HepG2 (cell line): ENCODE results near the gene NYNRIN. TPM values are rescaled to one million over a fixed set of nuclear protein-coding genes. Genes with fewer than 3 reads are reported as not detected.

Source experiments
- AHR ChIP-seq: IDR thresholded peaks from 2 replicates; pipeline ENCODE4 v1.6.1; 2018; ENCODE audit warnings: missing genetic modification reagents, missing compliant biosample characterization
- ARID3A ChIP-seq: IDR thresholded peaks from 2 replicates; pipeline ENCODE4 v1.6.1; 2012; ENCODE audit warnings: low read depth, low read length, improper control_type of control experiment
- CC2D1A ChIP-seq: sonication (generic); formaldehyde crosslinking; IDR thresholded peaks from 2 replicates; pipeline ENCODE4 v1.8.1; 2023; ENCODE audit warnings: mild to moderate bottlenecking, missing genetic modification reagents
- CHD4 ChIP-seq: fragments of 200-600 bp; sonication (generic); IDR thresholded peaks from 2 replicates; pipeline ENCODE4 v1.7.0; 2017; ENCODE audit warnings: mild to moderate bottlenecking, low read length, borderline replicate concordance
- CREBL2 ChIP-seq: sonication (generic); formaldehyde crosslinking; IDR thresholded peaks from 2 replicates; pipeline ENCODE4 v1.8.1; 2023; ENCODE audit warnings: missing genetic modification reagents, mild to moderate bottlenecking, borderline replicate concordance
- DRAP1 ChIP-seq: IDR thresholded peaks from 2 replicates; pipeline ENCODE4 v1.6.1; 2016; ENCODE audit warnings: missing genetic modification reagents, missing compliant biosample characterization
- ELF1 ChIP-seq: sonication (generic); formaldehyde crosslinking; IDR thresholded peaks from 2 replicates; pipeline ENCODE4 v1.4.0; 2020; ENCODE audit warnings: missing genetic modification reagents
- GATAD2A ChIP-seq: IDR thresholded peaks from 2 replicates; pipeline ENCODE4 v1.6.1; 2016
- HNRNPL ChIP-seq: fragments of 200-400 bp; formaldehyde crosslinking; IDR thresholded peaks from 2 replicates; pipeline ENCODE4 v1.6.1; 2017; ENCODE audit warnings: mild to moderate bottlenecking, low read depth, low read length
- IKZF5 ChIP-seq: IDR thresholded peaks from 2 replicates; pipeline ENCODE4 v1.6.1; 2018; ENCODE audit warnings: missing genetic modification reagents, mild to moderate bottlenecking, missing compliant biosample characterization
- KAT7 ChIP-seq: IDR thresholded peaks from 2 replicates; pipeline ENCODE4 v1.6.1; 2018; ENCODE audit warnings: borderline replicate concordance, missing compliant biosample characterization
- MEIS2 ChIP-seq: sonication (generic); formaldehyde crosslinking; IDR thresholded peaks from 2 replicates; pipeline ENCODE4 v1.9.0; 2021; ENCODE audit warnings: mild to moderate bottlenecking, missing genetic modification reagents
- MYC ChIP-seq: sonication (generic); formaldehyde crosslinking; IDR thresholded peaks from 2 replicates; pipeline ENCODE4 v1.9.0; 2021; ENCODE audit warnings: missing genetic modification reagents, borderline replicate concordance
- NR0B2 ChIP-seq: sonication (generic); formaldehyde crosslinking; IDR thresholded peaks from 2 replicates; pipeline ENCODE4 v1.4.0; 2020; ENCODE audit warnings: mild to moderate bottlenecking, missing genetic modification reagents
- PHF20 ChIP-seq: sonication (generic); formaldehyde crosslinking; IDR thresholded peaks from 2 replicates; pipeline ENCODE4 v1.5.0; 2020; ENCODE audit warnings: mild to moderate bottlenecking, missing genetic modification reagents
- SAFB2 ChIP-seq: sonication (generic); formaldehyde crosslinking; IDR thresholded peaks from 2 replicates; pipeline ENCODE4 v1.5.1; 2020; ENCODE audit warnings: missing genetic modification reagents, low read depth, mild to moderate bottlenecking, borderline replicate concordance
- SALL1 ChIP-seq: sonication (generic); formaldehyde crosslinking; IDR thresholded peaks from 2 replicates; pipeline ENCODE4 v1.8.0; 2022; ENCODE audit warnings: mild to moderate bottlenecking, missing genetic modification reagents
- SMAD3 ChIP-seq: sonication (generic); formaldehyde crosslinking; IDR thresholded peaks from 2 replicates; pipeline ENCODE4 v1.4.0; 2020; ENCODE audit warnings: missing genetic modification reagents
- SMYD3 ChIP-seq: sonication (generic); formaldehyde crosslinking; IDR thresholded peaks from 2 replicates; pipeline ENCODE4 v1.8.1; 2023; ENCODE audit warnings: mild to moderate bottlenecking, missing genetic modification reagents
- TOE1 ChIP-seq: sonication (generic); formaldehyde crosslinking; IDR thresholded peaks from 2 replicates; pipeline ENCODE4 v1.4.0; 2020; ENCODE audit warnings: mild to moderate bottlenecking, missing genetic modification reagents
- ZBTB7B ChIP-seq: sonication (generic); formaldehyde crosslinking; IDR thresholded peaks from 2 replicates; pipeline ENCODE4 v1.4.0; 2020; ENCODE audit warnings: missing genetic modification reagents
- ZFP36L2 ChIP-seq: sonication (generic); formaldehyde crosslinking; IDR thresholded peaks from 2 replicates; pipeline ENCODE4 v1.4.0; 2020; ENCODE audit warnings: missing genetic modification reagents
- ZNF274 ChIP-seq: sonication (generic); formaldehyde crosslinking; IDR thresholded peaks from 2 replicates; pipeline ENCODE4 v1.5.1; 2020; ENCODE audit warnings: mild to moderate bottlenecking, missing genetic modification reagents
- ZNF543 ChIP-seq: sonication (generic); formaldehyde crosslinking; IDR thresholded peaks from 2 replicates; pipeline ENCODE4 v1.4.0; 2020; ENCODE audit warnings: mild to moderate bottlenecking, missing genetic modification reagents
- ZNF558 ChIP-seq: sonication (generic); formaldehyde crosslinking; IDR thresholded peaks from 2 replicates; pipeline ENCODE4 v1.9.0; 2022; ENCODE audit warnings: mild to moderate bottlenecking, missing genetic modification reagents, borderline replicate concordance
- ZNF577 ChIP-seq: sonication (generic); formaldehyde crosslinking; IDR thresholded peaks from 2 replicates; pipeline ENCODE4 v1.4.0; 2020; ENCODE audit warnings: mild to moderate bottlenecking, low read depth, missing genetic modification reagents, borderline replicate concordance
- ZNF709 ChIP-seq: sonication (generic); formaldehyde crosslinking; IDR thresholded peaks from 2 replicates; pipeline ENCODE4 v1.5.0; 2020; ENCODE audit warnings: mild to moderate bottlenecking, missing genetic modification reagents
- ZNF788 ChIP-seq: sonication (generic); formaldehyde crosslinking; IDR thresholded peaks from 2 replicates; pipeline ENCODE4 v1.5.0; 2020; ENCODE audit warnings: mild to moderate bottlenecking, missing genetic modification reagents, borderline replicate concordance
- ZSCAN31 ChIP-seq: sonication (generic); formaldehyde crosslinking; IDR thresholded peaks from 2 replicates; pipeline ENCODE4 v1.5.0; 2020; ENCODE audit warnings: low read depth, mild to moderate bottlenecking, missing genetic modification reagents
- polyA plus RNA-seq, 8 experiments: library from polyadenylated mRNA; depleted of rRNA in 3 of 8; stranded (reverse) in 7 of 8; unstranded in 1 of 8; fragments of >200 nt; fragmentation: Illumina TruSeq in 4 of 8; extraction: Trizol in 4 of 8; gene quantifications; 2 replicates each; pipeline versions ENCODE4 v1.2.1 to v1.2.3, GENCODE V29; 2011 to 2016; ENCODE audit warnings: low read depth in 4 of 8, missing spikeins in 1 of 8, mixed read lengths in 1 of 8; ENCODE audit not compliant: insufficient read depth in 1 of 8
- total RNA-seq, 5 experiments: library from RNA; depleted of rRNA; stranded (reverse); fragments of >200 nt; fragmentation: Illumina TruSeq; extraction: Trizol; gene quantifications; 2 replicates each; pipeline ENCODE4 v1.2.3, GENCODE V29; 2016; ENCODE audit warnings: low read depth in 1 of 5

The NYNRIN gene
- total and polyA plus RNA-seq, 2 of the 13 experiments (the other 11 are each of a cell fraction or from before 2014, with no cell fraction given): 0.63 to 1.1 TPM

GRCh38 chr14:24431569-24432258, 32.9 kb downstream of the NYNRIN start (continued):
- TF ChIP-seq IKZF5 (CRISPR knock-in tag): peak; percentile 75; the same call in 1 of the 2 replicates
- no peak for TF ChIP-seq PHF20
- TF ChIP-seq MYC: peak; percentile 53; the same call in 1 of the 2 replicates
- TF ChIP-seq DRAP1: peak; percentile 71
- TF ChIP-seq ZNF558 (CRISPR knock-in tag): no peak
- TF ChIP-seq CHD4: 0 out of 2 replicates have a peak, but pooled peaks have one; percentile 12
- TF ChIP-seq SAFB2 (CRISPR knock-in tag): peak; percentile 26
- 0 out of 2 replicates have a peak, but pooled peaks have one; percentile 15 for TF ChIP-seq MEIS2 (CRISPR knock-in tag)
- TF ChIP-seq TOE1 (CRISPR knock-in tag): 0 out of 2 replicates have a peak, but pooled peaks have one; percentile 36
- peak; percentile 82 for TF ChIP-seq ZSCAN31 (CRISPR knock-in tag)
- TF ChIP-seq ELF1: peak; percentile 32; the same call in 1 of the 2 replicates
- TF ChIP-seq SMAD3 (CRISPR knock-in tag): peak; percentile 79
- TF ChIP-seq ZNF788 (CRISPR knock-in tag): peak; percentile 87; the same call in 1 of the 2 replicates
- no peak for TF ChIP-seq ARID3A
- no peak for TF ChIP-seq NR0B2 (CRISPR knock-in tag)
- TF ChIP-seq CC2D1A (CRISPR knock-in tag): no peak
- TF ChIP-seq HNRNPL: peak; percentile 91
- no peak for TF ChIP-seq SMYD3 (CRISPR knock-in tag)
- TF ChIP-seq KAT7 (CRISPR knock-in tag): no peak
- no peak for TF ChIP-seq SALL1
- no peak for TF ChIP-seq ZNF709 (CRISPR knock-in tag)
- no peak for TF ChIP-seq ZNF543 (CRISPR knock-in tag)
- peak; percentile 74; the same call in 1 of the 2 replicates for TF ChIP-seq ZNF274
- TF ChIP-seq GATAD2A (CRISPR knock-in tag): peak; percentile 87
- TF ChIP-seq ZFP36L2: no peak
- TF ChIP-seq CREBL2 (CRISPR knock-in tag): no peak
- no peak for TF ChIP-seq ZNF577 (CRISPR knock-in tag)
- peak; percentile 96; the same call in 1 of the 2 replicates for TF ChIP-seq AHR (CRISPR knock-in tag)
- peak; percentile 78; the same call in 1 of the 2 replicates for TF ChIP-seq ZBTB7B
